ENCODE measurements around the gene ITPA. TPM values are rescaled to one million over a fixed set of nuclear protein-coding genes. Genes with fewer than 3 reads are reported as not detected.

The ITPA gene
- total RNA-seq, 1 donor from 2014 or later: 58.4 TPM

DNA sequence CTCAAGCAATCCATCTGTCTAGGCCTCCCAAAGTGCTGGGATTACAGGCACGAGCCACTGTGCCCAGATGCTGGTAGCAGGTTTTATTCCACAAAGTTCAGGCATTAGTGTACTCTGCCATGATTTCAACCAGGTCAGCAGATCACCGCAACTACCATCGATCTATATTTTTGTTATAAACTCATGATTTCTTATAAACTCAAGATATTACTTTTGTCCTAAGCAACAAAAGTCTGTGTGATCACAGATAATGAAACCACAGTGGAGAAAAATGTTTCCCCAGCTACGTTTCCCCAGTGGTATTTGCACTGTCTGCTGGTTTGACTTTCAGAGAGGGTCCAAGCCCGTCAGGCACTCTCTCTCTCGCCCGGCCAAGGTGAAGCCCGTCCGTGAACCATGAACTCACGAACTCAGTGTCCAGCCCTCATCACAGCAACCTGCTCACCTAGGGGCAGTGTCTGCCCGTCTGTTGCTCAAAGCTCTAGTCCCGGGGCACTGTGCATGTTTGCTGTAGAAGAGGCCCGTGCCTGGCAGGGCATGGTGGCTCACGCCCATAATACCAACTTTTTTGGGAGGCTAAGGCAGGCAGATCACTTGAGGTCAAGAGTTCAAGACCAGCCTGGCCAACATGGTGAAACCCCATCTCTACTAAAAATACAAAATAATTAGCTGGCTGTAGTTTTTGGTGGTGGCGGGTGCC, 22.7 kb downstream of the ITPA start:
- Mint-ChIP-seq H3K27me3 (ENCODE audit: unreplicated experiment) (peaks cover 2% of the 10 kb centered on the region), H3K27ac (ENCODE audit: unreplicated experiment) (no peak overlapping the region), H3K9me3 (ENCODE audit: unreplicated experiment) (no peaks in the 10 kb centered on the region), H3K4me1 (ENCODE audit: unreplicated experiment) (no peaks in the 10 kb centered on the region), H3K36me3 (ENCODE audit: unreplicated experiment) (no peaks in the 10 kb centered on the region), H3K4me3 (ENCODE audit: unreplicated experiment) (no peak overlapping the region)
- TF ChIP-seq, protein P1, sequence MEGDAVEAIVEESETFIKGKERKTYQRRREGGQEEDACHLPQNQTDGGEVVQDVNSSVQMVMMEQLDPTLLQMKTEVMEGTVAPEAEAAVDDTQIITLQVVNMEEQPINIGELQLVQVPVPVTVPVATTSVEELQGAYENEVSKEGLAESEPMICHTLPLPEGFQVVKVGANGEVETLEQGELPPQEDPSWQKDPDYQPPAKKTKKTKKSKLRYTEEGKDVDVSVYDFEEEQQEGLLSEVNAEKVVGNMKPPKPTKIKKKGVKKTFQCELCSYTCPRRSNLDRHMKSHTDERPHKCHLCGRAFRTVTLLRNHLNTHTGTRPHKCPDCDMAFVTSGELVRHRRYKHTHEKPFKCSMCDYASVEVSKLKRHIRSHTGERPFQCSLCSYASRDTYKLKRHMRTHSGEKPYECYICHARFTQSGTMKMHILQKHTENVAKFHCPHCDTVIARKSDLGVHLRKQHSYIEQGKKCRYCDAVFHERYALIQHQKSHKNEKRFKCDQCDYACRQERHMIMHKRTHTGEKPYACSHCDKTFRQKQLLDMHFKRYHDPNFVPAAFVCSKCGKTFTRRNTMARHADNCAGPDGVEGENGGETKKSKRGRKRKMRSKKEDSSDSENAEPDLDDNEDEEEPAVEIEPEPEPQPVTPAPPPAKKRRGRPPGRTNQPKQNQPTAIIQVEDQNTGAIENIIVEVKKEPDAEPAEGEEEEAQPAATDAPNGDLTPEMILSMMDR (IDR thresholded peaks at IDR 0.05): no peak
- DNase-seq (ENCODE audit: extremely low spot score, unreplicated experiment): no peak

DNA sequence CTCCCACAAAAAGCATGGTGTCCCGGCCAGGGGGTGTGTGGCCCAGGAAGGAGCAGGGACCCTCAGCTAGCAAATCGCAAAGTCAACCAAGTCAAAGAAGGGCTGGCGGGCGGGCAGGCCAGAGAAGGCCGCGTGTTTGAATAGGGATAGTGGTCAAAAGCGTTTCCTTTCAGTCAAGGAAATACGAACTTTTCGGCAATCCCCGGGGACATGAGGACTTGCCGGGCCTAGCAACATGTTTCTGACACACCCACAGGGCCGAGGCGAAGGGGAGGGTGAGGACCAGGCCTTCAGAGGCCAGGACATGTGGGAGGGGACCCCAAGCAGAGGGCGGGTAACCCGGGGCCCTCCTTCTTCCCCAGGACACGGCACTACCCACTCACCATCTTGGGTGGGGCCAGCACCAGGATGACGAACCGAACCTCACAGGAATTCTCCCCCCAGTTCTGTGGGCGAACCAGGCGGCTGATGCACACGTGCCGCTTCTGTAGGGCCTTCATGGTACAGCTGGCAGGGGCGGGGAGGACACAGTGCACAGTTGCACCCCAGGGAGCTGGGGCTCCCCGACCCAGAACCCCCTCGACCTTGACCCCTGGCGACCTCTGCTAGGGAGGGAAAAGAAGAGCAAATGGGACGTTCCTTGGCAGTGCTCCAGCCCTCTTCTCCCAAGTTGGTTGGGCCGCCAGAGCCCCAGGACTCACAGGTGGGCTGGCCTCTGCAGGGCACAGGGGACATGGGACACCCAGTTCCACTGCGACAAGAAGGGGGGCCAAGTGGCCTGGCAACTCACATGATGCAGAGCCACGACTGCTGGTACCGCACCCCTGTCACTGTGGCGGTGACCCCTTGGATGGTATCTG, 24.1 kb downstream of the ITPA start:
- Mint-ChIP-seq H3K27me3 (ENCODE audit: unreplicated experiment) (peaks cover 13% of the 10 kb centered on the region), H3K27ac (ENCODE audit: unreplicated experiment) (no peak overlapping the region), H3K9me3 (ENCODE audit: unreplicated experiment) (no peaks in the 10 kb centered on the region), H3K4me1 (ENCODE audit: unreplicated experiment) (peaks cover 4% of the 10 kb centered on the region), H3K36me3 (ENCODE audit: unreplicated experiment) (no peaks in the 10 kb centered on the region), H3K4me3 (ENCODE audit: unreplicated experiment) (no peak overlapping the region)
- DNase-seq (ENCODE audit: extremely low spot score, unreplicated experiment): no peak
- TF ChIP-seq, protein P1 (IDR thresholded peaks at IDR 0.05): no peak

DNA sequence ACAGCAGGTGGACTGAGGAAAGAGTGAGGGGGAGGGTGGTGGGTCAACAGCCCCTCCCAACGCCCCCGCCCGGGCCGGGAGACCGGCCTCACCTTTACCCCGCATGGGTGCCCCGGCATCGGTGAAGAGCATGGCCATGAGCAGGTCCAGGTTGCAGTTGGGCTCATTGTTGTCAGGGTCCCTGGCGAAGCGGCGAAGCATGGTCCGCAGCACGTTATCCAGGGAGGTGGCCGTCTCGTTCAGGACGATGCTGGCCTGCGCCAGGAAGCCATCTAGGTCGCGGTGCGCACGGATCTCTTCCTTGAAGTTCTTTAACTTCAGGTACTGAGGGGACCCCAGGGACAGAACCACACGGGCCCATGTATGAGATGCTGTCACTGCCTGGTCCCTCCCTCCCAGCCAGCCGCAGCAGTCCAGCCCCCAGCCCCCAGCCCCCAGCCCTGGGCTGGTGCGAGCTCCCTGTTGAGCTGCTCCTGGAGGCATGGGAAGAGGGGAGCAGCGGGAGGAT, 24.7 kb downstream of the ITPA start:
- TF ChIP-seq, protein P1 (IDR thresholded peaks at IDR 0.05): no peak
- DNase-seq (ENCODE audit: extremely low spot score, unreplicated experiment): no peak

DNA sequence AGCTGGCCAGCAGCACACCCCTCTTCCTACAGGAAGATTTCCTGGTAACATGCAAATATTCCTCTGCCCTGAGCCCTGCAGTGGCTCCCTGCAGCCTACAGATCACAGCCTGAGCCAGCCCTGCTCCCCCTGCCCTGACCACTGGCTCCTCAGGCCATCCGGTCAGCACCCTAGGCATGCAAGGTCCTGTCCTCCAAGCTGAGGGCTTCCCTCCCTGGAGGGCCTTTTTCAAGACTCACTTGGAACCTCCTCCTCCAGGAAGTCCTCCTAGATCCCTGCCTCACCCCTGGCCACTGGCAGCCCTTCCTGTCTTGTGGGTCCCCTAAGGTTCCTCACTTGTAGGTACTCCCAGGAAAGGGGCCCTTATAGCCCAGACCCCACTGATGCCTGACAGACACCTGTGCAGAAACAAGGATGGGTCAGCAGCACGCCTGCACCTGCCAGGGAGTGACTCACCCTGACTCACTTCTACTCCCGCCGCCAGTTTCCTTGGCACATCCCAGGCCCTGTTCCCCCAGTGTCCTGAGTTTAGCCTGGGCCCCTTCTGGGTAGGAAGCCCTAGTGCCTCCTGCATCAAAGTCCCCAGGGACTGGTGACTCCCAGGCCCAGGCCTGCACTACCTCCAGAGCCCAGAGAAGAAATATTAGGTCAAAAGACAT, 26.5 kb downstream of the ITPA start:
- Mint-ChIP-seq H3K4me1 (ENCODE audit: unreplicated experiment) (peaks cover 13% of the 10 kb centered on the region), H3K27ac (ENCODE audit: unreplicated experiment) (no peak overlapping the region), H3K9me3 (ENCODE audit: unreplicated experiment) (no peaks in the 10 kb centered on the region), H3K27me3 (ENCODE audit: unreplicated experiment) (peaks cover 13% of the 10 kb centered on the region), H3K4me3 (ENCODE audit: unreplicated experiment) (no peak overlapping the region), H3K36me3 (ENCODE audit: unreplicated experiment) (no peaks in the 10 kb centered on the region)
- TF ChIP-seq, protein P1 (IDR thresholded peaks at IDR 0.05): no peak
- DNase-seq (ENCODE audit: extremely low spot score, unreplicated experiment): no peak

More for the DNA sequence above, 24.7 kb downstream of the ITPA start:
- no peak overlapping the region for H3K27ac Mint-ChIP-seq (ENCODE audit: unreplicated experiment)
- H3K4me3 Mint-ChIP-seq (ENCODE audit: unreplicated experiment): no peak overlapping the region
- H3K36me3 Mint-ChIP-seq (ENCODE audit: unreplicated experiment): no peaks in the 10 kb centered on the region
- H3K27me3 Mint-ChIP-seq (ENCODE audit: unreplicated experiment): peaks cover 13% of the 10 kb centered on the region
- peaks cover 4% of the 10 kb centered on the region for H3K4me1 Mint-ChIP-seq (ENCODE audit: unreplicated experiment)
- no peaks in the 10 kb centered on the region for H3K9me3 Mint-ChIP-seq (ENCODE audit: unreplicated experiment)
